HepG2 (cell line): ENCODE data around the gene KRTCAP2. TPM values are rescaled to one million over a fixed set of nuclear protein-coding genes. Genes with fewer than 3 reads are reported as not detected.

Experiments
- ATRX ChIP-seq: sonication (generic); formaldehyde crosslinking; IDR thresholded peaks from 2 replicates; pipeline ENCODE4 v1.4.0; 2020; ENCODE audit warnings: missing genetic modification reagents, borderline replicate concordance
- BRCA1 ChIP-seq: sonication (generic); formaldehyde crosslinking; IDR thresholded peaks from 2 replicates; pipeline ENCODE4 v1.4.0; 2020; ENCODE audit warnings: missing genetic modification reagents
- CEBPB ChIP-seq: IDR thresholded peaks from 2 replicates; pipeline ENCODE4 v1.6.1; 2011; ENCODE audit warnings: low read depth, low read length, improper control_type of control experiment, borderline replicate concordance
- GFI1 ChIP-seq: sonication (generic); formaldehyde crosslinking; IDR thresholded peaks from 2 replicates; pipeline ENCODE4 v1.5.0; 2020; ENCODE audit warnings: missing genetic modification reagents, mild to moderate bottlenecking, borderline replicate concordance
- GTF3A ChIP-seq: sonication (generic); formaldehyde crosslinking; conservative IDR thresholded peaks from 2 replicates; pipeline ENCODE4 v1.4.0; 2020; ENCODE audit warnings: mild to moderate bottlenecking, missing genetic modification reagents
- HNF4A ChIP-seq: sonication (generic); formaldehyde crosslinking; IDR thresholded peaks from 2 replicates; pipeline ENCODE4 v1.4.0; 2020; ENCODE audit warnings: missing genetic modification reagents
- ISL2 ChIP-seq: sonication (generic); formaldehyde crosslinking; IDR thresholded peaks from 2 replicates; pipeline ENCODE4 v1.5.0; 2020; ENCODE audit warnings: missing genetic modification reagents
- NFE2L2 ChIP-seq: fragments of 150-350 bp; IDR thresholded peaks from 2 replicates; pipeline ENCODE4 v1.6.1; 2014; ENCODE audit warnings: low read length
- SIX4 ChIP-seq: sonication (generic); formaldehyde crosslinking; IDR thresholded peaks from 2 replicates; pipeline ENCODE4 v1.4.0; 2020; ENCODE audit warnings: missing genetic modification reagents
- SNAI1 ChIP-seq: sonication (generic); formaldehyde crosslinking; IDR thresholded peaks from 2 replicates; pipeline ENCODE4 v1.5.0; 2020; ENCODE audit warnings: mild to moderate bottlenecking, missing genetic modification reagents, borderline replicate concordance
- TCF7L2 ChIP-seq: IDR thresholded peaks from 2 replicates; pipeline ENCODE4 v1.6.1; 2011; ENCODE audit warnings: mild to moderate bottlenecking, low read depth, low read length, moderate library complexity
- ZBTB21 ChIP-seq: sonication (generic); formaldehyde crosslinking; IDR thresholded peaks from 2 replicates; pipeline ENCODE4 v1.4.0; 2020; ENCODE audit warnings: missing genetic modification reagents
- ZNF274 ChIP-seq: sonication (generic); formaldehyde crosslinking; IDR thresholded peaks from 2 replicates; pipeline ENCODE4 v1.5.1; 2020; ENCODE audit warnings: mild to moderate bottlenecking, missing genetic modification reagents
- ZNF598 ChIP-seq: sonication (generic); formaldehyde crosslinking; IDR thresholded peaks from 2 replicates; pipeline ENCODE4 v1.5.1; 2020; ENCODE audit warnings: mild to moderate bottlenecking, missing genetic modification reagents, borderline replicate concordance
- ZNF761 ChIP-seq: sonication (generic); formaldehyde crosslinking; conservative IDR thresholded peaks from 2 replicates; pipeline ENCODE4 v1.4.0; 2020; ENCODE audit warnings: mild to moderate bottlenecking, missing genetic modification reagents
- polyA plus RNA-seq, 8 experiments: library from polyadenylated mRNA; depleted of rRNA in 3 of 8; stranded (reverse) in 7 of 8; unstranded in 1 of 8; fragments of >200 nt; fragmentation: Illumina TruSeq in 4 of 8; extraction: Trizol in 4 of 8; gene quantifications; 2 replicates each; pipeline versions ENCODE4 v1.2.1 to v1.2.3, GENCODE V29; 2011 to 2016; ENCODE audit warnings: low read depth in 4 of 8, missing spikeins in 1 of 8, mixed read lengths in 1 of 8; ENCODE audit not compliant: insufficient read depth in 1 of 8
- total RNA-seq, 5 experiments: library from RNA; depleted of rRNA; stranded (reverse); fragments of >200 nt; fragmentation: Illumina TruSeq; extraction: Trizol; gene quantifications; 2 replicates each; pipeline ENCODE4 v1.2.3, GENCODE V29; 2016; ENCODE audit warnings: low read depth in 1 of 5
- TF ChIP-seq, protein P1 (sequence below): sonication (generic); formaldehyde crosslinking; IDR thresholded peaks from 2 replicates; pipeline ENCODE4 v1.4.0; 2020; ENCODE audit warnings: low read depth, missing genetic modification reagents
- TF ChIP-seq, protein P2 (sequence below): sonication (generic); formaldehyde crosslinking; IDR thresholded peaks from 2 replicates; pipeline ENCODE4 v1.8.0; 2022; ENCODE audit warnings: low read depth, missing genetic modification reagents
- TF ChIP-seq, protein P3 (sequence below), 2 experiments: fragments of 450-650 bp in 1 of 2; sonication (generic) in 1 of 2; formaldehyde crosslinking; IDR thresholded peaks; 2 replicates each; pipeline versions ENCODE4 v1.5.0 to v1.8.0; 2020 to 2022; ENCODE audit warnings: mild to moderate bottlenecking in 1 of 2, missing genetic modification reagents in 1 of 2
- TF ChIP-seq, protein P4 (sequence below): sonication (generic); formaldehyde crosslinking; IDR thresholded peaks from 2 replicates; pipeline ENCODE4 v1.5.1; 2020; ENCODE audit warnings: mild to moderate bottlenecking, missing genetic modification reagents, moderate library complexity

Gene KRTCAP2
- total and polyA plus RNA-seq, 2 of the 13 experiments (the other 11 are each of a cell fraction or from before 2014, with no cell fraction given), result 77.3 to 79.4 TPM

DNA sequence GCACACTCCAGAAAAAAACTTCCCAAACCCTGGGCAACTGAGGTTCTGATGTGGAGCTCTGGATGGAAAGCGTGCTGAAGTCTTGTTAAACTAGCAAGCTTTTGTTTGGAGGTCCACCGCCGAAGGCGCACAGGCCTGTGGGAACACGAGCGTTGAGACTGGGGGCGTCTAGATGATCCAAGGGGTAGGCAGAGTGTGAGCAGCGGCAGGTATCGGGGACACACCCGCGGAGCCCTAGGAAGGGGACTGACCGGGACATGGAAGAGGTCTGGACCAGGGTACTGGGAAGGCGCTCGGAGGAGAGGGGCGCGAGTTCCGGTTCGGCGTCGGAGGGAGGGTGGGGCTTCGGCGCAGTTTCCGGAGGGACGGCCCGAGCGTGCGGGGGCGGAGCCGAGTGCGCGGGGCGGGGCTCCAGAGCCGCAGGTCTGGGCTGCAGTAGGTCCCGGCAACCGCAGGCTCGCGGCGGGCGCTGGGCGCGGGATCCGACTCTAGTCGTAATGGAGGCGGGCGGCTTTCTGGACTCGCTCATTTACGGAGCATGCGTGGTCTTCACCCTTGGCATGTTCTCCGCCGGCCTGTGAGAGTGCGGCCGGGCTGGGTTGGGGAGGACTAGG is 37.6 kb downstream of the KRTCAP2 start, which contains the start of gene SLC50A1 (continued):
- TF ChIP-seq, protein P1, sequence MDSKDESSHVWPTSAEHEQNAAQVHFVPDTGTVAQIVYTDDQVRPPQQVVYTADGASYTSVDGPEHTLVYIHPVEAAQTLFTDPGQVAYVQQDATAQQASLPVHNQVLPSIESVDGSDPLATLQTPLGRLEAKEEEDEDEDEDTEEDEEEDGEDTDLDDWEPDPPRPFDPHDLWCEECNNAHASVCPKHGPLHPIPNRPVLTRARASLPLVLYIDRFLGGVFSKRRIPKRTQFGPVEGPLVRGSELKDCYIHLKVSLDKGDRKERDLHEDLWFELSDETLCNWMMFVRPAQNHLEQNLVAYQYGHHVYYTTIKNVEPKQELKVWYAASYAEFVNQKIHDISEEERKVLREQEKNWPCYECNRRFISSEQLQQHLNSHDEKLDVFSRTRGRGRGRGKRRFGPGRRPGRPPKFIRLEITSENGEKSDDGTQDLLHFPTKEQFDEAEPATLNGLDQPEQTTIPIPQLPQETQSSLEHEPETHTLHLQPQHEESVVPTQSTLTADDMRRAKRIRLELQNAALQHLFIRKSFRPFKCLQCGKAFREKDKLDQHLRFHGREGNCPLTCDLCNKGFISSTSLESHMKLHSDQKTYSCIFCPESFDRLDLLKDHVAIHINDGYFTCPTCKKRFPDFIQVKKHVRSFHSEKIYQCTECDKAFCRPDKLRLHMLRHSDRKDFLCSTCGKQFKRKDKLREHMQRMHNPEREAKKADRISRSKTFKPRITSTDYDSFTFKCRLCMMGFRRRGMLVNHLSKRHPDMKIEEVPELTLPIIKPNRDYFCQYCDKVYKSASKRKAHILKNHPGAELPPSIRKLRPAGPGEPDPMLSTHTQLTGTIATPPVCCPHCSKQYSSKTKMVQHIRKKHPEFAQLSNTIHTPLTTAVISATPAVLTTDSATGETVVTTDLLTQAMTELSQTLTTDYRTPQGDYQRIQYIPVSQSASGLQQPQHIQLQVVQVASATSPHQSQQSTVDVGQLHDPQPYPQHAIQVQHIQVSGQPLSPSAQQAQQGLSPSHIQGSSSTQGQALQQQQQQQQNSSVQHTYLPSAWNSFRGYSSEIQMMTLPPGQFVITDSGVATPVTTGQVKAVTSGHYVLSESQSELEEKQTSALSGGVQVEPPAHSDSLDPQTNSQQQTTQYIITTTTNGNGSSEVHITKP (CRISPR knock-in tag), result no peak
- TF ChIP-seq ISL2 (no peak; the same call in 1 of the 2 replicates), ZNF761 (peak; percentile 95), SIX4 (no peak), ZNF274 (peak; percentile 55; the same call in 1 of the 2 replicates), GTF3A (CRISPR knock-in tag) (peak; percentile 88; the same call in 1 of the 2 replicates), BRCA1 (CRISPR knock-in tag) (no peak; the same call in 1 of the 2 replicates), GFI1 (CRISPR knock-in tag) (no peak), NFE2L2 (no peak), TCF7L2 (no peak), ZNF598 (CRISPR knock-in tag) (peak; percentile 96), ZBTB21 (no peak), ATRX (CRISPR knock-in tag) (no peak), HNF4A (no peak), CEBPB (no peak), SNAI1 (no peak)
- TF ChIP-seq, protein P2, sequence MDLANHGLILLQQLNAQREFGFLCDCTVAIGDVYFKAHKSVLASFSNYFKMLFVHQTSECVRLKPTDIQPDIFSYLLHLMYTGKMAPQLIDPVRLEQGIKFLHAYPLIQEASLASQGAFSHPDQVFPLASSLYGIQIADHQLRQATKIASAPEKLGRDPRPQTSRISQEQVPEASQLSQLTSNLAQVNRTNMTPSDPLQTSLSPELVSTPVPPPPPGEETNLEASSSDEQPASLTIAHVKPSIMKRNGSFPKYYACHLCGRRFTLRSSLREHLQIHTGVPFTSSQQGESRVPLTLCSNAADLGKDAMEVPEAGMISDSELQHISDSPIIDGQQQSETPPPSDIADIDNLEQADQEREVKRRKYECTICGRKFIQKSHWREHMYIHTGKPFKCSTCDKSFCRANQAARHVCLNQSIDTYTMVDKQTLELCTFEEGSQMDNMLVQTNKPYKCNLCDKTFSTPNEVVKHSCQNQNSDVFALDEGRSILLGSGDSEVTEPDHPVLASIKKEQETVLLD, result no peak; the same call in 1 of the 2 replicates
- TF ChIP-seq, protein P3, sequence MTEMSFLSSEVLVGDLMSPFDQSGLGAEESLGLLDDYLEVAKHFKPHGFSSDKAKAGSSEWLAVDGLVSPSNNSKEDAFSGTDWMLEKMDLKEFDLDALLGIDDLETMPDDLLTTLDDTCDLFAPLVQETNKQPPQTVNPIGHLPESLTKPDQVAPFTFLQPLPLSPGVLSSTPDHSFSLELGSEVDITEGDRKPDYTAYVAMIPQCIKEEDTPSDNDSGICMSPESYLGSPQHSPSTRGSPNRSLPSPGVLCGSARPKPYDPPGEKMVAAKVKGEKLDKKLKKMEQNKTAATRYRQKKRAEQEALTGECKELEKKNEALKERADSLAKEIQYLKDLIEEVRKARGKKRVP (CRISPR knock-in tag; IDR thresholded peaks at IDR 0.05), result 0 out of 4 replicates have a peak, but pooled peaks of 1 of the 2 experiments have one; percentile 36
- TF ChIP-seq, protein P4, sequence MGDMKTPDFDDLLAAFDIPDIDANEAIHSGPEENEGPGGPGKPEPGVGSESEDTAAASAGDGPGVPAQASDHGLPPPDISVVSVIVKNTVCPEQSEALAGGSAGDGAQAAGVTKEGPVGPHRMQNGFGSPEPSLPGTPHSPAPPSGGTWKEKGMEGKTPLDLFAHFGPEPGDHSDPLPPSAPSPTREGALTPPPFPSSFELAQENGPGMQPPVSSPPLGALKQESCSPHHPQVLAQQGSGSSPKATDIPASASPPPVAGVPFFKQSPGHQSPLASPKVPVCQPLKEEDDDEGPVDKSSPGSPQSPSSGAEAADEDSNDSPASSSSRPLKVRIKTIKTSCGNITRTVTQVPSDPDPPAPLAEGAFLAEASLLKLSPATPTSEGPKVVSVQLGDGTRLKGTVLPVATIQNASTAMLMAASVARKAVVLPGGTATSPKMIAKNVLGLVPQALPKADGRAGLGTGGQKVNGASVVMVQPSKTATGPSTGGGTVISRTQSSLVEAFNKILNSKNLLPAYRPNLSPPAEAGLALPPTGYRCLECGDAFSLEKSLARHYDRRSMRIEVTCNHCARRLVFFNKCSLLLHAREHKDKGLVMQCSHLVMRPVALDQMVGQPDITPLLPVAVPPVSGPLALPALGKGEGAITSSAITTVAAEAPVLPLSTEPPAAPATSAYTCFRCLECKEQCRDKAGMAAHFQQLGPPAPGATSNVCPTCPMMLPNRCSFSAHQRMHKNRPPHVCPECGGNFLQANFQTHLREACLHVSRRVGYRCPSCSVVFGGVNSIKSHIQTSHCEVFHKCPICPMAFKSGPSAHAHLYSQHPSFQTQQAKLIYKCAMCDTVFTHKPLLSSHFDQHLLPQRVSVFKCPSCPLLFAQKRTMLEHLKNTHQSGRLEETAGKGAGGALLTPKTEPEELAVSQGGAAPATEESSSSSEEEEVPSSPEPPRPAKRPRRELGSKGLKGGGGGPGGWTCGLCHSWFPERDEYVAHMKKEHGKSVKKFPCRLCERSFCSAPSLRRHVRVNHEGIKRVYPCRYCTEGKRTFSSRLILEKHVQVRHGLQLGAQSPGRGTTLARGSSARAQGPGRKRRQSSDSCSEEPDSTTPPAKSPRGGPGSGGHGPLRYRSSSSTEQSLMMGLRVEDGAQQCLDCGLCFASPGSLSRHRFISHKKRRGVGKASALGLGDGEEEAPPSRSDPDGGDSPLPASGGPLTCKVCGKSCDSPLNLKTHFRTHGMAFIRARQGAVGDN (CRISPR knock-in tag), result peak; percentile 85
